HepG2 (cell line): ENCODE results near the gene DDX20. TPM values are rescaled to one million over a fixed set of nuclear protein-coding genes. Genes with fewer than 3 reads are reported as not detected.

Experiments
- ATAC-seq: fragments of 200-7000 bp; cut with Tn5 transposase; 3 replicates; pipeline ENCODE4 v1.9.1; 2020; ENCODE audit warnings: mild to moderate bottlenecking, moderate library complexity
- BruUV-seq: library from RNA; stranded (reverse); fragments of 400-500 nt; replicated peaks from 2 replicates; lab custom pipeline; 2021; lab: Mats Ljungman, UMichigan
- CTCF ChIA-PET: fragments of 300-600 bp; formaldehyde crosslinking; extraction: SDS; loops from one replicate; lab custom pipeline; 2021; ENCODE audit warnings: low total read pairs, inconsistent platforms, low intra/inter-chr PET ratio; lab: Yijun Ruan, JAX
- POLR2A ChIA-PET: fragments of 350-600 bp; sonication (Branson Sonifier 250); formaldehyde crosslinking; loops from one replicate; lab custom pipeline; 2020; ENCODE audit warnings: antibody characterized with exemption, inconsistent platforms; lab: Yijun Ruan, JAX
- DNase-seq: peaks from one replicate; pipeline ENCODE4 v3.0.0-alpha.2; 2015; ENCODE audit warnings: low spot score
- FAIRE-seq: peaks from 3 replicates; lab custom pipeline; 2011; peaks lifted over from hg19 to GRCh38; lab: Jason Lieb, UNC
- H2AFZ ChIP-seq: one replicate; pipeline ENCODE4 v1.6.1; 2011; ENCODE audit warnings: low read length, inconsistent platforms
- H3K27ac ChIP-seq: fragments of 300-600 bp; 3 replicates; pipeline ENCODE4 v1.8.0; 2011; ENCODE audit warnings: mixed run types, mild to moderate bottlenecking, mixed read lengths, low read length, inconsistent platforms; ENCODE audit not compliant: insufficient read depth; ENCODE audit errors: extremely low read length
- H3K27me3 ChIP-seq, 2 experiments: fragments of 200-600 bp in 1 of 2; 2 replicates in 1 of 2; 3 replicates in 1 of 2; pipeline versions ENCODE4 v1.6.0 to v1.8.0; 2011; ENCODE audit warnings: low read length in 2 of 2, mild to moderate bottlenecking in 2 of 2, moderate library complexity in 2 of 2, inconsistent platforms in 1 of 2; ENCODE audit not compliant: insufficient read depth in 2 of 2, control insufficient read depth in 1 of 2
- H3K36me3 ChIP-seq, 2 experiments: fragments of 200-600 bp in 1 of 2; replicated peaks in 1 of 2; 2 replicates in 1 of 2; 3 replicates in 1 of 2; pipeline versions ENCODE4 v1.5.1 to v1.8.0; 2011; ENCODE audit warnings: low read length in 2 of 2, inconsistent platforms in 1 of 2; ENCODE audit not compliant: insufficient read depth in 2 of 2, control insufficient read depth in 1 of 2
- H3K4me1 ChIP-seq: 2 replicates; pipeline ENCODE4 v1.5.1; 2012; ENCODE audit warnings: low read length, inconsistent platforms; ENCODE audit not compliant: insufficient read depth
- H3K4me2 ChIP-seq: 2 replicates; pipeline ENCODE4 v1.6.0; 2011; ENCODE audit warnings: low read depth, low read length, inconsistent platforms
- H3K4me3 ChIP-seq, 3 experiments: fragments of 200-600 bp in 1 of 3; sonication (generic), shearing (Covaris generic) in 1 of 3; replicated peaks in 1 of 3; 2 replicates each; pipeline ENCODE4 v1.5.1; 2011 to 2016; ENCODE audit warnings: low read length in 3 of 3, inconsistent platforms in 2 of 3, low read depth in 2 of 3, mild to moderate bottlenecking in 2 of 3, control low read depth in 1 of 3, mixed read lengths in 1 of 3; ENCODE audit not compliant: insufficient read depth in 1 of 3
- H3K79me2 ChIP-seq: one replicate; pipeline ENCODE4 v1.6.1; 2011; ENCODE audit warnings: low read length, inconsistent platforms; ENCODE audit not compliant: insufficient read depth
- H3K9ac ChIP-seq: 2 replicates; pipeline ENCODE4 v1.6.0; 2011; ENCODE audit warnings: mild to moderate bottlenecking, low read depth, low read length, inconsistent platforms; ENCODE audit not compliant: insufficient read depth
- H3K9me3 ChIP-seq: 2 replicates; pipeline ENCODE4 v1.5.1; 2012; ENCODE audit warnings: mild to moderate bottlenecking, low read length
- H4K20me1 ChIP-seq: 2 replicates; pipeline ENCODE4 v1.6.0; 2011; ENCODE audit warnings: inconsistent platforms, mild to moderate bottlenecking, low read length, moderate library complexity; ENCODE audit not compliant: insufficient read depth
- EP300 ChIP-seq, 3 experiments: sonication (generic) in 1 of 3; formaldehyde crosslinking in 1 of 3; IDR thresholded peaks; 2 replicates each; pipeline versions ENCODE4 v1.5.1 to v1.6.1; 2011 to 2020; ENCODE audit warnings: low read depth in 2 of 3, low read length in 2 of 3, borderline replicate concordance in 1 of 3, improper control_type of control experiment in 1 of 3, mild to moderate bottlenecking in 1 of 3, missing genetic modification reagents in 1 of 3, moderate library complexity in 1 of 3
- NR2F6 ChIP-seq, 2 experiments: IDR thresholded peaks; 2 replicates each; pipeline ENCODE4 v1.6.1; 2016; ENCODE audit warnings: antibody characterized with exemption in 1 of 2, mild to moderate bottlenecking in 1 of 2
- RARG ChIP-seq: sonication (generic); formaldehyde crosslinking; IDR thresholded peaks from 2 replicates; pipeline ENCODE4 v1.4.0; 2020; ENCODE audit warnings: low read depth, mild to moderate bottlenecking, missing genetic modification reagents
- TBX2 ChIP-seq: sonication (generic); formaldehyde crosslinking; IDR thresholded peaks from 2 replicates; pipeline ENCODE4 v1.5.0; 2020; ENCODE audit warnings: missing genetic modification reagents, mild to moderate bottlenecking, borderline replicate concordance
- TSC22D2 ChIP-seq: sonication (generic); formaldehyde crosslinking; IDR thresholded peaks from 2 replicates; pipeline ENCODE4 v1.5.1; 2020; ENCODE audit warnings: missing genetic modification reagents, mild to moderate bottlenecking, borderline replicate concordance
- ZNF468 ChIP-seq: sonication (generic); formaldehyde crosslinking; IDR thresholded peaks from 2 replicates; pipeline ENCODE4 v1.8.0; 2022; ENCODE audit warnings: mild to moderate bottlenecking, moderate library complexity, missing genetic modification reagents
- WGBS: methylation state at CpG from one replicate; pipeline ENCODE4 v1.1.6; 2017; ENCODE audit warnings: low lambda C conversion rate; 5-methylcytosine and 5-hydroxymethylcytosine counted together
- in situ Hi-C: cut with HindIII; loops from 2 replicates; pipeline ENCODE4 v1.10.0; 2017; ENCODE audit warnings: low pct_unique_long_range_greater_than_20kb; ENCODE audit not compliant: extremely low pct_ligation_motif_present
- intact Hi-C: fragments of 100-400 bp; cut with micrococcal nuclease; formaldehyde crosslinking; loops from one replicate; pipeline ENCODE4 v1.10.0; 2022; ENCODE audit not compliant: unreplicated experiment
- polyA plus RNA-seq, 8 experiments: library from polyadenylated mRNA; depleted of rRNA in 3 of 8; stranded (reverse) in 7 of 8; unstranded in 1 of 8; fragments of >200 nt; fragmentation: Illumina TruSeq in 4 of 8; extraction: Trizol in 4 of 8; gene quantifications; 2 replicates each; pipeline versions ENCODE4 v1.2.1 to v1.2.3, GENCODE V29; 2011 to 2016; ENCODE audit warnings: low read depth in 4 of 8, missing spikeins in 1 of 8, mixed read lengths in 1 of 8; ENCODE audit not compliant: insufficient read depth in 1 of 8
- total RNA-seq, 5 experiments: library from RNA; depleted of rRNA; stranded (reverse); fragments of >200 nt; fragmentation: Illumina TruSeq; extraction: Trizol; gene quantifications; 2 replicates each; pipeline ENCODE4 v1.2.3, GENCODE V29; 2016; ENCODE audit warnings: low read depth in 1 of 5
- TF ChIP-seq, protein P1 (sequence below): IDR thresholded peaks from 2 replicates; pipeline ENCODE4 v1.4.0; 2020; ENCODE audit warnings: mild to moderate bottlenecking, missing genetic modification reagents

The DDX20 gene
- total and polyA plus RNA-seq, 2 of the 13 experiments (the other 11 are each of a cell fraction or from before 2014, with no cell fraction given) = 4.0 to 14.3 TPM

DNA sequence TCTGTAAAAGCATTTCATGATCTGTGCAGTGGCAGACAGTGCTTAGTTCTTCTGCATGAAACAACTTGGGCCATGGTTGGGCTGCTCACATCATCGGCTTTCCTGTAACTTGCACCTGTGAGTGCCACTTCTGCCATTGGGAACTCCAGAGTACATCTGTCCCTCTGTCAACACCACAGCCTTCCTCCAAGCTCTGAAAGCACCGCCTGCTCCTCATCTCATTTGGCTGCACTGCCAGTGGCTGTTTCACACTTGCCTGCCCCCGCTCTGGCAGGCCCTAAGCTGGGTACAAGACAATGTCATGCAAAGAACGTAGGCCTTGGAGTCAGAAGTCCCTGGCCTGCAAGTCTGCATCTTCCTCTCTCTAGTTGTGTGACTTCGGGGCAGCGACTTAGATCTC lies 46.4 kb downstream of the DDX20 start (continued):
- TF ChIP-seq ZNF468 (no peak), EP300 (IDR thresholded peaks at IDR 0.05; ENCODE audit: low read depth in 2 of 2, low read length in 2 of 2) (no peak), EP300 (CRISPR knock-in tag; IDR thresholded peaks at IDR 0.05; ENCODE audit: borderline replicate concordance) (no peak), TBX2 (CRISPR knock-in tag) (no peak)
- TF ChIP-seq, protein P1, sequence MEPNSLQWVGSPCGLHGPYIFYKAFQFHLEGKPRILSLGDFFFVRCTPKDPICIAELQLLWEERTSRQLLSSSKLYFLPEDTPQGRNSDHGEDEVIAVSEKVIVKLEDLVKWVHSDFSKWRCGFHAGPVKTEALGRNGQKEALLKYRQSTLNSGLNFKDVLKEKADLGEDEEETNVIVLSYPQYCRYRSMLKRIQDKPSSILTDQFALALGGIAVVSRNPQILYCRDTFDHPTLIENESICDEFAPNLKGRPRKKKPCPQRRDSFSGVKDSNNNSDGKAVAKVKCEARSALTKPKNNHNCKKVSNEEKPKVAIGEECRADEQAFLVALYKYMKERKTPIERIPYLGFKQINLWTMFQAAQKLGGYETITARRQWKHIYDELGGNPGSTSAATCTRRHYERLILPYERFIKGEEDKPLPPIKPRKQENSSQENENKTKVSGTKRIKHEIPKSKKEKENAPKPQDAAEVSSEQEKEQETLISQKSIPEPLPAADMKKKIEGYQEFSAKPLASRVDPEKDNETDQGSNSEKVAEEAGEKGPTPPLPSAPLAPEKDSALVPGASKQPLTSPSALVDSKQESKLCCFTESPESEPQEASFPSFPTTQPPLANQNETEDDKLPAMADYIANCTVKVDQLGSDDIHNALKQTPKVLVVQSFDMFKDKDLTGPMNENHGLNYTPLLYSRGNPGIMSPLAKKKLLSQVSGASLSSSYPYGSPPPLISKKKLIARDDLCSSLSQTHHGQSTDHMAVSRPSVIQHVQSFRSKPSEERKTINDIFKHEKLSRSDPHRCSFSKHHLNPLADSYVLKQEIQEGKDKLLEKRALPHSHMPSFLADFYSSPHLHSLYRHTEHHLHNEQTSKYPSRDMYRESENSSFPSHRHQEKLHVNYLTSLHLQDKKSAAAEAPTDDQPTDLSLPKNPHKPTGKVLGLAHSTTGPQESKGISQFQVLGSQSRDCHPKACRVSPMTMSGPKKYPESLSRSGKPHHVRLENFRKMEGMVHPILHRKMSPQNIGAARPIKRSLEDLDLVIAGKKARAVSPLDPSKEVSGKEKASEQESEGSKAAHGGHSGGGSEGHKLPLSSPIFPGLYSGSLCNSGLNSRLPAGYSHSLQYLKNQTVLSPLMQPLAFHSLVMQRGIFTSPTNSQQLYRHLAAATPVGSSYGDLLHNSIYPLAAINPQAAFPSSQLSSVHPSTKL (CRISPR knock-in tag) = no peak

DNA sequence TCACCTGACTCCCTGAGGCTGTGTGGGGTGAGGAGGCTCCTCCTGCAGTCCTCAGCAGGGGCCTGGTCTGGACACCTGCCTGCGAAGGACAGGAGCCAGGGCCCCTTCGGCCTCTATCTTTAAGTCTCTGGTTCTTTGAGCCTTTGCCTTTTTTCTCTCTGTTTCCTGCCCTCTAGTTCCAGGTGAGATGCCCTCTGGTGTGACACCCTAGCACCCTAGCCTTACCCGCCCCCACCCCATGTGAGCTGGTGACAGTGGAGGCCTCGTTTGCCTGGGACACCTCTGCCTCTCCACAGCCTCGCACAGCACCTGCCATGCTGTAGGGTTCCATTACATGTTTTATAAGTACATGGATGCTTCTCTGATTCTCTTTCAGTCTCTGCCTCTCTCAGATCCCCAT lies 47.3 kb downstream of the DDX20 start:
- FAIRE-seq = no peak
- no peak overlapping the region for H3K9ac ChIP-seq
- TF ChIP-seq TSC22D2 (CRISPR knock-in tag) (no peak), NR2F6 (IDR thresholded peaks at IDR 0.05) (no peak), NR2F6 (CRISPR knock-in tag; IDR thresholded peaks at IDR 0.05) (no peak), RARG (CRISPR knock-in tag) (no peak)
- TF ChIP-seq, all 625 proteins: peak for 0
- Histone ChIP-seq H3K27ac (no peak overlapping the region), H3K4me1 (no peaks in the 10 kb centered on the region), H3K36me3 (no peaks in the 10 kb centered on the region), H3K79me2 (no peaks in the 10 kb centered on the region), H3K27me3 (peaks cover 4 to 35% of the 10 kb centered on the region in 2 experiments), H2AFZ (no peak overlapping the region), H4K20me1 (no peaks in the 10 kb centered on the region), H3K4me3 (no peak overlapping the region), H3K9me3 (no peaks in the 10 kb centered on the region), H3K4me2 (no peak overlapping the region)
- CTCF ChIA-PET = no interaction called here
- in situ Hi-C loops = no loop called here
- POLR2A ChIA-PET = no interaction called here
- 11% methylated on average over 5 of the region's 5 CpGs for WGBS
- no TSS peak for BruUV-seq
- DNase-seq (no peak), ATAC-seq (no peak)
- intact Hi-C loops = no loop called here
